HepG2 (cell line): ENCODE data around the gene LAPTM4A. TPM values are rescaled to one million over a fixed set of nuclear protein-coding genes. Genes with fewer than 3 reads are reported as not detected.

Experiments used
- BCL6 ChIP-seq: IDR thresholded peaks from 2 replicates; pipeline ENCODE4 v1.6.1; 2016; ENCODE audit warnings: missing genetic modification reagents, missing compliant biosample characterization
- GATAD2A ChIP-seq: IDR thresholded peaks from 2 replicates; pipeline ENCODE4 v1.6.1; 2016
- KDM5B ChIP-seq: sonication (generic); formaldehyde crosslinking; IDR thresholded peaks from 2 replicates; pipeline ENCODE4 v1.4.0; 2020; ENCODE audit warnings: missing genetic modification reagents, mild to moderate bottlenecking, borderline replicate concordance
- LCORL ChIP-seq, 2 experiments: fragments of 450-650 bp in 1 of 2; sonication (generic) in 1 of 2; formaldehyde crosslinking in 1 of 2; IDR thresholded peaks; 2 replicates each; pipeline versions ENCODE4 v1.5.0 to v1.6.1; 2017 to 2020; ENCODE audit warnings: antibody characterized with exemption in 1 of 2, missing genetic modification reagents in 1 of 2
- MAF1 ChIP-seq: sonication (generic); formaldehyde crosslinking; IDR thresholded peaks from 2 replicates; pipeline ENCODE4 v1.5.0; 2020; ENCODE audit warnings: missing genetic modification reagents, borderline replicate concordance
- NR2C2 ChIP-seq: sonication (generic); formaldehyde crosslinking; IDR thresholded peaks from 2 replicates; pipeline ENCODE4 v1.4.0; 2020; ENCODE audit warnings: missing genetic modification reagents, mild to moderate bottlenecking, moderate library complexity, borderline replicate concordance
- SAP130 ChIP-seq: IDR thresholded peaks from 2 replicates; pipeline ENCODE4 v1.6.1; 2016; ENCODE audit warnings: low read depth
- SP5 ChIP-seq: IDR thresholded peaks from 2 replicates; pipeline ENCODE4 v1.6.1; 2016; ENCODE audit warnings: low read depth, borderline replicate concordance
- UBTF ChIP-seq: sonication (generic); formaldehyde crosslinking; IDR thresholded peaks from 2 replicates; pipeline ENCODE4 v1.4.0; 2020; ENCODE audit warnings: mild to moderate bottlenecking, missing genetic modification reagents
- ZMYM4 ChIP-seq: sonication (generic); formaldehyde crosslinking; IDR thresholded peaks from 2 replicates; pipeline ENCODE4 v1.8.1; 2023; ENCODE audit warnings: mild to moderate bottlenecking, missing genetic modification reagents
- ZNF256 ChIP-seq: sonication (generic); formaldehyde crosslinking; conservative IDR thresholded peaks from 2 replicates; pipeline ENCODE4 v1.4.0; 2020; ENCODE audit warnings: missing genetic modification reagents
- ZNF331 ChIP-seq: sonication (generic); formaldehyde crosslinking; IDR thresholded peaks from 2 replicates; pipeline ENCODE4 v1.4.0; 2020; ENCODE audit warnings: missing genetic modification reagents
- ZNF335 ChIP-seq: sonication (generic); formaldehyde crosslinking; IDR thresholded peaks from 2 replicates; pipeline ENCODE4 v1.4.0; 2020; ENCODE audit warnings: missing genetic modification reagents
- ZNF337 ChIP-seq: sonication (generic); formaldehyde crosslinking; IDR thresholded peaks from 2 replicates; pipeline ENCODE4 v1.5.1; 2020; ENCODE audit warnings: missing genetic modification reagents, low read depth, mild to moderate bottlenecking, borderline replicate concordance
- ZNF687 ChIP-seq: sonication (generic); formaldehyde crosslinking; IDR thresholded peaks from 2 replicates; pipeline ENCODE4 v1.5.1; 2020; ENCODE audit warnings: mild to moderate bottlenecking, missing genetic modification reagents, moderate library complexity
- ZNF710 ChIP-seq: sonication (generic); formaldehyde crosslinking; IDR thresholded peaks from 2 replicates; pipeline ENCODE4 v1.5.0; 2020; ENCODE audit warnings: mild to moderate bottlenecking, missing genetic modification reagents, borderline replicate concordance
- ZSCAN22 ChIP-seq: sonication (generic); formaldehyde crosslinking; IDR thresholded peaks from 2 replicates; pipeline ENCODE4 v1.4.0; 2020; ENCODE audit warnings: mild to moderate bottlenecking, missing genetic modification reagents
- polyA plus RNA-seq, 8 experiments: library from polyadenylated mRNA; depleted of rRNA in 3 of 8; stranded (reverse) in 7 of 8; unstranded in 1 of 8; fragments of >200 nt; fragmentation: Illumina TruSeq in 4 of 8; extraction: Trizol in 4 of 8; gene quantifications; 2 replicates each; pipeline versions ENCODE4 v1.2.1 to v1.2.3, GENCODE V29; 2011 to 2016; ENCODE audit warnings: low read depth in 4 of 8, missing spikeins in 1 of 8, mixed read lengths in 1 of 8; ENCODE audit not compliant: insufficient read depth in 1 of 8
- total RNA-seq, 5 experiments: library from RNA; depleted of rRNA; stranded (reverse); fragments of >200 nt; fragmentation: Illumina TruSeq; extraction: Trizol; gene quantifications; 2 replicates each; pipeline ENCODE4 v1.2.3, GENCODE V29; 2016; ENCODE audit warnings: low read depth in 1 of 5
- TF ChIP-seq, protein P1 (sequence below): IDR thresholded peaks from 2 replicates; pipeline ENCODE4 v1.6.1; 2016; ENCODE audit warnings: missing compliant biosample characterization, missing genetic modification reagents, borderline replicate concordance

The LAPTM4A gene
- total and polyA plus RNA-seq, 2 of the 13 experiments (the other 11 are each of a cell fraction or from before 2014, with no cell fraction given), result 116 to 558 TPM

DNA sequence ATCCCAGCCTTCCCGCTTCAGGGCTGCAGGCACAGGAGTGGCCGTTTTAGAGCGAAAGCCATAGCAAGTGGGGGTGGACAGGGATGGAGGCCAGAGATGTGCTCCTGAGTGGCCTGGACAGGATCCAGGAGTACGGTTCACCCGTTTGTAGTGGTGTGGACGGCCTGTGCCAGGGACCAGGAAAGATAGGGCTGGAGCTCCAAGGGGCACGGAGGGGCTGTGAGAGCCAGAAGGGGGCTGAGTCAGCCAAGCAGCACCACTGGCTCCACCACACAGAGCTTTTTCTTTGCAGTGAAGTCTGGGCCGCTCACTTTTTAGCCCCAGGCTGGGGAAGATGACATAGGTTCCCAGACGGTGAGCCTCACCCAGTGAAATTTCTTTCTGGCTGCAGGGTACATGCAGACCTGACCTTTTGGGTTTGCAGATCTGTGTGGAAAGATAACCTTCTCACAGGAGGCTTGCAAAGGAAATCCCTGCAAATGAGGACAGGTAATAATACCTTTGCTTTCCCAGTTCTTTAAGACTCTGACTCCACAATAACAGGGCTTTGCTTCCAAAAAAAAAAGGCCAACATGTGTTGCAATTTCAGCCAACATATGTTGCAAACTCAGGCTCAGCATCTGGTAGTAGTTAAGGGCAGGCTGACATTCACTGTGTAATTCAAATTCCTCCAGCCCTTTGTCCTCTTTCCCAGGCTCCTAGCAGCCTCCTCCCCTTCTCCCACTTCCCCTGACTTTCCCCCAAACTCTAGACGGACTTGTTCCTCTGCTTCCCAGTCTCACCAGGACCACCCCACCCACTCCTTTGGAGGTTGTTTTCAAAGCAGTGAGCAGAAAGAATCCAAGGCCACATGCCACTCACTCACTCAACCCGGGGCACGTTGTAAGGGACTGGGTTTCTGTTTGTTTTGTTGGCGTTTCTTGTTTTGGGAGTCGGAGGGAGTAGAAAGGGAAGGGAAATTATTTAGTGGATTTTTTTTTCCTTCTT is 20.3 kb upstream of the LAPTM4A start (continued):
- TF ChIP-seq KDM5B (CRISPR knock-in tag) (peak; percentile 58; the same call in 1 of the 2 replicates), ZNF710 (peak; percentile 41; the same call in 1 of the 2 replicates), SAP130 (CRISPR knock-in tag) (peak; percentile 83), ZNF687 (CRISPR knock-in tag) (peak; percentile 67), ZMYM4 (CRISPR knock-in tag) (peak; percentile 44; the same call in 1 of the 2 replicates), ZNF337 (CRISPR knock-in tag) (0 out of 2 replicates have a peak, but pooled peaks have one; percentile 42), ZNF331 (CRISPR knock-in tag) (peak; percentile 67; the same call in 1 of the 2 replicates), UBTF (CRISPR knock-in tag) (peak; percentile 49; the same call in 1 of the 2 replicates), GATAD2A (CRISPR knock-in tag) (peak; percentile 87), MAF1 (CRISPR knock-in tag) (no peak), ZSCAN22 (peak; percentile 60; the same call in 1 of the 2 replicates), ZNF335 (CRISPR knock-in tag) (0 out of 2 replicates have a peak, but pooled peaks have one; percentile 57), SP5 (CRISPR knock-in tag) (peak; percentile 56; the same call in 1 of the 2 replicates), ZNF256 (CRISPR knock-in tag) (0 out of 2 replicates have a peak, but pooled peaks have one; percentile 28), NR2C2 (CRISPR knock-in tag) (0 out of 2 replicates have a peak, but pooled peaks have one; percentile 23), LCORL (IDR thresholded peaks at IDR 0.05) (no peak), LCORL (CRISPR knock-in tag; IDR thresholded peaks at IDR 0.05) (peak; percentile 72), BCL6 (peak; percentile 29; the same call in 1 of the 2 replicates)
- TF ChIP-seq, protein P1, sequence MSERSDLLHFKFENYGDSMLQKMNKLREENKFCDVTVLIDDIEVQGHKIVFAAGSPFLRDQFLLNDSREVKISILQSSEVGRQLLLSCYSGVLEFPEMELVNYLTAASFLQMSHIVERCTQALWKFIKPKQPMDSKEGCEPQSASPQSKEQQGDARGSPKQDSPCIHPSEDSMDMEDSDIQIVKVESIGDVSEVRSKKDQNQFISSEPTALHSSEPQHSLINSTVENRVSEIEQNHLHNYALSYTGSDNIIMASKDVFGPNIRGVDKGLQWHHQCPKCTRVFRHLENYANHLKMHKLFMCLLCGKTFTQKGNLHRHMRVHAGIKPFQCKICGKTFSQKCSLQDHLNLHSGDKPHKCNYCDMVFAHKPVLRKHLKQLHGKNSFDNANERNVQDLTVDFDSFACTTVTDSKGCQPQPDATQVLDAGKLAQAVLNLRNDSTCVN (CRISPR knock-in tag), result 0 out of 2 replicates have a peak, but pooled peaks have one; percentile 28
